Heart left ventricle (tissue), 16 donors: Measurements from ENCODE around the gene MUC2. TPM values are rescaled to one million over a fixed set of nuclear protein-coding genes. Genes with fewer than 3 reads are reported as not detected.

Source experiments
- ATAC-seq, 4 donors: fragments of 200-7000 bp; cut with Tn5 transposase; one replicate each; pipeline ENCODE4 v1.9.1; 2020 to 2022; ENCODE audit warnings: moderate library complexity in 4 of 4, mild to moderate bottlenecking in 3 of 4, moderate number of reproducible peaks in 1 of 4
- DNase-seq, 5 donors: peaks; one replicate each; pipeline ENCODE4 v3.0.0-alpha.2; 2020
- H3K27ac ChIP-seq, 12 donors: fragments of 200-600 bp; sonication (generic) in 4 of 12; one replicate each; pipeline versions ENCODE4 v1.5.0 to v1.8.0; 2016 to 2022; ENCODE audit warnings: mild to moderate bottlenecking in 2 of 12
- H3K27me3 ChIP-seq, 9 donors: fragments of 200-600 bp; sonication (generic) in 2 of 9; one replicate each; pipeline versions ENCODE4 v1.5.1 to v1.8.0; 2016 to 2022; ENCODE audit warnings: mild to moderate bottlenecking in 3 of 9
- H3K36me3 ChIP-seq, 9 donors: fragments of 200-600 bp; sonication (generic) in 2 of 9; one replicate each; pipeline versions ENCODE4 v1.5.0 to v1.8.0; 2018 to 2022; ENCODE audit warnings: mild to moderate bottlenecking in 2 of 9
- H3K4me1 ChIP-seq, 12 donors: fragments of 200-600 bp; sonication (generic) in 4 of 12; one replicate each; pipeline versions ENCODE4 v1.5.0 to v1.8.0; 2016 to 2022; ENCODE audit warnings: mild to moderate bottlenecking in 3 of 12
- H3K4me3 ChIP-seq, 12 donors: fragments of 200-600 bp; sonication (generic) in 4 of 12; one replicate each; pipeline versions ENCODE4 v1.5.0 to v1.8.0; 2017 to 2022; ENCODE audit warnings: mild to moderate bottlenecking in 9 of 12, moderate library complexity in 4 of 12
- H3K9me3 ChIP-seq, 12 donors: fragments of 200-600 bp; sonication (generic) in 4 of 12; one replicate each; pipeline versions ENCODE4 v1.5.0 to v1.8.0; 2016 to 2022; ENCODE audit warnings: mild to moderate bottlenecking in 1 of 12
- POLR2A ChIP-seq, 2 donors: fragments of 450-650 bp; IDR thresholded peaks; one replicate each; pipeline ENCODE4 v1.6.1; 2017; ENCODE audit warnings: antibody characterized with exemption in 2 of 2, mild to moderate bottlenecking in 2 of 2, moderate library complexity in 2 of 2
- WGBS, 4 donors: extraction: QIAGEN DNeasy Blood & Tissue Kit in 2 of 4; methylation state at CpG; one replicate each; pipeline versions ENCODE4 v1.1.5 to v1.1.7; 2013 to 2018; 5-methylcytosine and 5-hydroxymethylcytosine counted together
- intact Hi-C, 10 donors: fragments of 100-400 bp; cut with DNase I; formaldehyde crosslinking; loops; one replicate each; pipeline versions ENCODE4 v1.11.1 to v1.14.2; 2022
- polyA plus RNA-seq, 2 donors: library from polyadenylated mRNA; stranded (reverse); fragments of 200-250 nt; gene quantifications; one replicate each; pipeline ENCODE4 v1.2.3, GENCODE V29; 2013
- total RNA-seq, 9 donors: library from RNA; depleted of rRNA in 2 of 9; stranded (reverse); fragments of >200 nt in 2 of 9; fragmentation: NEBNext Ultra II Directional in 3 of 9; extraction: Animal tissue kit (Norgen Biotek cat#: 25700) in 3 of 9; gene quantifications; one replicate each; pipeline versions ENCODE4 v1.1.0 to v1.2.4, GENCODE V29; 2016 to 2023
- TF ChIP-seq, protein P1 (sequence below), 12 donors: fragments of 200-600 bp; sonication (generic) in 4 of 12; IDR thresholded peaks; one replicate each; pipeline versions ENCODE4 v1.5.0 to v1.8.0; 2018 to 2022; ENCODE audit warnings: antibody characterized with exemption in 12 of 12, mild to moderate bottlenecking in 5 of 12
- donor health status: ischemic (EF 13 %, LVEDD 7.1; RV severe dilation, severe dysfunction).
- donor health status: healthy with polysubstance abuse.
- donor health status: DM: no; HTN: yes; CAD: no.
- donor health status: DM: no; HTN: no; CAD: no.
- donor health status: ischemic (EF 25% LVEDD 6.9; RV normal size, moderate dysfunction).
- donor health status: ischemic (EF 25% LVEDD 5.7; RV mildly dilated, moderate dysfunction).
- donor health status: healthy.
- donor health status: DM: yes; HTN: yes; CAD: no.
- donor health status: ischemic (EF 35%, LVEDD 5.7; RV mildly dilated, moderate dysfunction).
- donor health status: nonischemic (EF 11% LVEDD 7.7; RV severe dilation, severe dysfunction).
- donor health status: DM: yes; HTN: yes; CAD: no.
- donor health status: PGD.
- donor health status: ischemic (EF 29% LVEDD 5.4; RV normal size, mild dysfunction).
- donor health status: nonischemic (EF 23%, LVEDD 6.1; RV moderate dilation, normal function).

Gene MUC2
- total and polyA plus RNA-seq, 11 donors, result 0.01 to 0.07 TPM; not detected in 9

DNA sequence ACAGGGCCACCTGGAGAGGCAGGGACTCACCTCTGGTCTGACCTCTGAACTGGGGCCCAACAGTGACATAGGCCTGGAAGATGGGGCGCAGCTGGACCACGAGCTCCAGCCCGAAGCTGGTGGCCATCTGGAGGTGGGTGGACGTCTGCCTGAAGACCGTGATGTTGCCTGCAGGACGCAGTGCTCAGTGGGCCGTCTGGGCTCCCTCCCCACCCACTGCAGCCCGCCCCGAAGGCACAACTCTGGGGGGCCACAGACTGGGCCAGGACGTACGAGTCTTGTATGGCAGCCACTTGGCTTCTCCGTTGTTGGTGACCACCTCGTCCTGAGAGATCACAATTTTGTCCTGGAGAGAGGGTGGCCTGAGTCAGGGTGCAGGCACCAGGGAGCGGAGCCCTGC, 46.1 kb upstream of the MUC2 start:
- Histone ChIP-seq H3K27me3 (no peaks in the 10 kb centered on the region), H3K27ac (no peak overlapping the region), H3K9me3 (no peaks in the 10 kb centered on the region), H3K4me3 (no peak overlapping the region), H3K4me1 (no peaks in the 10 kb centered on the region), H3K36me3 (no peaks in the 10 kb centered on the region)
- 82 to 92% (median 86%) methylated on average over 13 to 14 of the region's 14 CpGs for WGBS, 4 donors
- intact Hi-C loops, result no loop called here
- TF ChIP-seq POLR2A (IDR thresholded peaks at IDR 0.05), result no peak
- TF ChIP-seq, protein P1, sequence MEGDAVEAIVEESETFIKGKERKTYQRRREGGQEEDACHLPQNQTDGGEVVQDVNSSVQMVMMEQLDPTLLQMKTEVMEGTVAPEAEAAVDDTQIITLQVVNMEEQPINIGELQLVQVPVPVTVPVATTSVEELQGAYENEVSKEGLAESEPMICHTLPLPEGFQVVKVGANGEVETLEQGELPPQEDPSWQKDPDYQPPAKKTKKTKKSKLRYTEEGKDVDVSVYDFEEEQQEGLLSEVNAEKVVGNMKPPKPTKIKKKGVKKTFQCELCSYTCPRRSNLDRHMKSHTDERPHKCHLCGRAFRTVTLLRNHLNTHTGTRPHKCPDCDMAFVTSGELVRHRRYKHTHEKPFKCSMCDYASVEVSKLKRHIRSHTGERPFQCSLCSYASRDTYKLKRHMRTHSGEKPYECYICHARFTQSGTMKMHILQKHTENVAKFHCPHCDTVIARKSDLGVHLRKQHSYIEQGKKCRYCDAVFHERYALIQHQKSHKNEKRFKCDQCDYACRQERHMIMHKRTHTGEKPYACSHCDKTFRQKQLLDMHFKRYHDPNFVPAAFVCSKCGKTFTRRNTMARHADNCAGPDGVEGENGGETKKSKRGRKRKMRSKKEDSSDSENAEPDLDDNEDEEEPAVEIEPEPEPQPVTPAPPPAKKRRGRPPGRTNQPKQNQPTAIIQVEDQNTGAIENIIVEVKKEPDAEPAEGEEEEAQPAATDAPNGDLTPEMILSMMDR (IDR thresholded peaks at IDR 0.05), result no peak
- no peak for ATAC-seq
- DNase-seq, result no peak

DNA sequence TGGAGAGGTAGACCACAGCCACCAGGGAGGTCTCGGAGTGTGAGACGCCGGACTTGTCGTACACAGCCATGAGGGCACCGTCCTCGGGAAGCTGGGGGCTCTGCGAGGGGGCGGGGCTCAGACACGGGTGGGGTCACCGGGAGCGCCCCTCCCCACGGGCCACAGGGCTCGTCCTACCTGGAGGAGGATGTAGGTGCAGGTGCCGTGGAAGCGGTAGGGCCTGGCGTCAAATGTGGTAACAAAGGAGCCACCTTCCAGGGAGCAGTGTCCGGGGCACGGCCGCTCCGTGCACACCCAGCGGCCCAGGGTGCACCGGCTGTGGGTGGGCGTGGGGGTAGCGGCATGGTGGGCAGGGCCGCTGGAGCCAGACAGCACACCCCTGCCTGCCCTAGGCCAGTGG, 45.6 kb upstream of the MUC2 start:
- Histone ChIP-seq H3K4me3 (no peak overlapping the region), H3K27ac (no peak overlapping the region), H3K9me3 (no peaks in the 10 kb centered on the region), H3K36me3 (no peaks in the 10 kb centered on the region), H3K27me3 (no peaks in the 10 kb centered on the region), H3K4me1 (no peaks in the 10 kb centered on the region)
- intact Hi-C loops, result no loop called here
- no peak for TF ChIP-seq POLR2A (IDR thresholded peaks at IDR 0.05)
- TF ChIP-seq, protein P1 (IDR thresholded peaks at IDR 0.05), result no peak
- ATAC-seq (no peak), DNase-seq (no peak)
- WGBS, 4 donors, result 78 to 86% (median 83%) methylated on average over 10 to 25 of the region's 25 CpGs

DNA sequence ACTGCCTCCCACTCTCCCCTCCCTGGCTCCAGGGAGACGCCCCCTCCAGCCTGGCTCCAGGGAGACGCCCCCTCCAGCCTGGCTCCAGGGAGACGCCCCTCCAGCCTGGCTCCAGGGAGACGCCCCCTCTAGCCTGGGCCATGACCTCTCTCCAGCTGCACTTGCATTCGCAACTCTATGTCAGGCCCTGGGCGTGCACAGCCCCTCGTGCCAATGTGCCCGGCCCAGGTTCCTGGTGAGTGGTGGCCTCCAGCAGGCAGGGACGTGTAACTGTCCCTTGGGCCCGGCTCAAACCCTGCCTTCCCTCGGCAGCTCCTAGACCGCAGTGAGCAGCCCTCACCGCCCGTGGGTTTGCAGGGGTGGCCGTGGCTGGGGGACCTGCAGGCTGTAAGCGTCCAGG, 45.0 kb upstream of the MUC2 start:
- 39 to 100% (median 49%) methylated on average over 2 to 16 of the region's 16 CpGs for WGBS, 4 donors

DNA sequence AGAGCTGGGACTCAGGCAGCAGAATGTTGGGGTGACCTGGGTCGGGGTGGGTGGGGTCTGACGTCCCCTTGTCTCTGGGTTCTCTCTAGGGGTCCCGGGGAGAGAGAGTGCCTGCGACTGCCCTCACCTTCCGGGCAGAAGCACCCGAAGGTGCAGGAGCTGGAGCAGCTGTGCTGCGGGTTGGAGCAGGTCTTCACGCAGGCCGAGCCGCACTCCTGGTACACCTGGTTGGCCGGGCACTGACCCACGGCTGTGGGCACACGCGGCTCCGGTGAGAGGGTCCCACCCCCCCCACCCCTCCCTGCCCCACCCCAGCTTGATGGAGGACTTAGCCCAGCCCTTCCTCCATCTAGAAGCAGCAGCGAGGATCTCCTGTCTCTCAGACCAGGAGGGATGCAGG, 44.6 kb upstream of the MUC2 start:
- WGBS, 4 donors, result 73 to 91% (median 83%) methylated on average over 4 to 16 of the region's 16 CpGs
- intact Hi-C loops, result no loop called here

More for the DNA sequence above, 45.0 kb upstream of the MUC2 start:
- H3K4me1 ChIP-seq, result no peaks in the 10 kb centered on the region
- no peak for TF ChIP-seq POLR2A (IDR thresholded peaks at IDR 0.05)
- TF ChIP-seq, protein P1 (IDR thresholded peaks at IDR 0.05), result no peak
- DNase-seq, result no peak
- intact Hi-C loops, result no loop called here
- H3K27me3 ChIP-seq, result no peaks in the 10 kb centered on the region
- no peaks in the 10 kb centered on the region for H3K36me3 ChIP-seq
- no peak overlapping the region for H3K4me3 ChIP-seq
- ATAC-seq, result no peak
- no peak overlapping the region for H3K27ac ChIP-seq
- H3K9me3 ChIP-seq, result no peaks in the 10 kb centered on the region

More for the DNA sequence above, 44.6 kb upstream of the MUC2 start:
- Histone ChIP-seq H3K27me3 (peaks cover 0 to 3% (median 0%) of the 10 kb centered on the region in 9 donors), H3K36me3 (no peaks in the 10 kb centered on the region), H3K9me3 (no peaks in the 10 kb centered on the region), H3K4me1 (no peaks in the 10 kb centered on the region), H3K4me3 (no peak overlapping the region), H3K27ac (no peak overlapping the region)
- DNase-seq (no peak), ATAC-seq (no peak)
- no peak for TF ChIP-seq POLR2A (IDR thresholded peaks at IDR 0.05)
- TF ChIP-seq, protein P1 (IDR thresholded peaks at IDR 0.05), result no peak
